Vagina (tissue), 2 donors: ENCODE measurements around the gene FOXO3. TPM values are rescaled to one million over a fixed set of nuclear protein-coding genes. Genes with fewer than 3 reads are reported as not detected.

Experiments used
- DNase-seq, 2 donors: peaks; one replicate each; pipeline ENCODE4 v3.0.0-alpha.2; 2017; ENCODE audit errors: extremely low spot score in 2 of 2
- H3K27ac ChIP-seq: fragments of 200-600 bp; sonication (generic); one replicate; pipeline ENCODE4 v1.5.1; 2019
- H3K27me3 ChIP-seq: fragments of 200-600 bp; sonication (generic); one replicate; pipeline ENCODE4 v1.5.1; 2019
- H3K36me3 ChIP-seq, 2 donors: fragments of 200-600 bp; sonication (generic); one replicate each; pipeline ENCODE4 v1.5.1; 2017 to 2019
- H3K4me1 ChIP-seq: fragments of 200-600 bp; sonication (generic); one replicate; pipeline ENCODE4 v1.5.1; 2019
- H3K4me3 ChIP-seq, 2 donors: fragments of 200-600 bp; sonication (generic); 1 replicate in 1 of 2; 2 replicates in 1 of 2; pipeline ENCODE4 v1.5.1; 2016 to 2019
- H3K9me3 ChIP-seq: fragments of 200-600 bp; sonication (generic); one replicate; pipeline ENCODE4 v1.5.1; 2019
- CTCF ChIP-seq, 3 experiments: fragments of 450-650 bp in 2 of 3; fragments of 200-600 bp in 1 of 3; sonication (generic) in 1 of 3; IDR thresholded peaks; one replicate each; pipeline ENCODE4 v1.5.1; 2017 to 2019; ENCODE audit warnings: antibody characterized with exemption in 3 of 3, mild to moderate bottlenecking in 2 of 3, moderate library complexity in 2 of 3
- POLR2A ChIP-seq, 2 donors: fragments of 450-650 bp; IDR thresholded peaks; one replicate each; pipeline ENCODE4 v1.6.1; 2017; ENCODE audit warnings: antibody characterized with exemption in 2 of 2, mild to moderate bottlenecking in 2 of 2, moderate library complexity in 2 of 2
- POLR2AphosphoS5 ChIP-seq, 2 donors: sonication (generic); formaldehyde crosslinking; IDR thresholded peaks; one replicate each; pipeline ENCODE4 v1.9.0; 2017; ENCODE audit warnings: antibody characterized with exemption in 2 of 2, mild to moderate bottlenecking in 2 of 2, low read depth in 1 of 2; ENCODE audit not compliant: insufficient read depth in 1 of 2
- intact Hi-C: fragments of 100-400 bp; cut with DNase I; formaldehyde crosslinking; loops from one replicate; pipeline ENCODE4 v1.15.1; 2023
- total RNA-seq: library from RNA; depleted of rRNA; stranded (reverse); fragments of >200 nt; gene quantifications from one replicate; pipeline ENCODE4 v1.2.3, GENCODE V29; 2016

Gene FOXO3
- total RNA-seq, 1 donor from 2014 or later, result 110 TPM

GRCh38 chr6:108568101-108568500 lies 7.4 kb downstream of the FOXO3 start:
- DNase-seq, result no peak
- TF ChIP-seq POLR2AphosphoS5 (IDR thresholded peaks at IDR 0.05; ENCODE audit: insufficient read depth in 1 of 2, low read depth in 1 of 2), result no peak
- peaks cover 0 to 42% of the 10 kb centered on the region in 2 donors for H3K36me3 ChIP-seq
- intact Hi-C loops, result no loop called here
- H3K27ac ChIP-seq, result no peak overlapping the region
- no peaks in the 10 kb centered on the region for H3K9me3 ChIP-seq
- H3K27me3 ChIP-seq, result no peaks in the 10 kb centered on the region
- peaks cover 96% of the 10 kb centered on the region for H3K4me1 ChIP-seq
- no peak overlapping the region for H3K4me3 ChIP-seq

- intact Hi-C loops, result no loop called here
- Histone ChIP-seq H3K27ac (no peak overlapping the region), H3K4me1 (peaks cover 96% of the 10 kb centered on the region)
Observed at GRCh38 chr6:108568551-108569305, 8.0 kb downstream of the FOXO3 start.

GRCh38 chr6:108570517-108570916 lies 9.8 kb downstream of the FOXO3 start:
- Histone ChIP-seq H3K27ac (no peak overlapping the region), H3K4me1 (peaks cover 96% of the 10 kb centered on the region), H3K4me3 (no peak overlapping the region), H3K27me3 (no peaks in the 10 kb centered on the region), H3K36me3 (peaks cover 0 to 42% of the 10 kb centered on the region in 2 donors), H3K9me3 (no peaks in the 10 kb centered on the region)
- DNase-seq, result no peak
- intact Hi-C loops, result no loop called here
- TF ChIP-seq POLR2AphosphoS5 (IDR thresholded peaks at IDR 0.05; ENCODE audit: insufficient read depth in 1 of 2, low read depth in 1 of 2), result no peak
- no peak for TF ChIP-seq CTCF (IDR thresholded peaks at IDR 0.05)
- no peak for TF ChIP-seq POLR2A (IDR thresholded peaks at IDR 0.05)

More at GRCh38 chr6:108568551-108569305, 8.0 kb downstream of the FOXO3 start:
- Histone ChIP-seq H3K27me3 (no peaks in the 10 kb centered on the region), H3K9me3 (no peaks in the 10 kb centered on the region), H3K36me3 (peaks cover 0 to 42% of the 10 kb centered on the region in 2 donors), H3K4me3 (no peak overlapping the region)
- DNase-seq, result no peak
- TF ChIP-seq POLR2A (IDR thresholded peaks at IDR 0.05), result no peak
- no peak for TF ChIP-seq CTCF (IDR thresholded peaks at IDR 0.05)
- TF ChIP-seq POLR2AphosphoS5 (IDR thresholded peaks at IDR 0.05; ENCODE audit: insufficient read depth in 1 of 2, low read depth in 1 of 2), result no peak

GRCh38 chr6:108574457-108575141 lies 13.9 kb downstream of the FOXO3 start:
- no peaks in the 10 kb centered on the region for H3K9me3 ChIP-seq
- peak in 1 of 2 donors; percentile 44 for DNase-seq
- H3K27ac ChIP-seq, result peak overlapping the region; percentile 78
- no peaks in the 10 kb centered on the region for H3K27me3 ChIP-seq
- intact Hi-C loops, result no loop called here
- H3K36me3 ChIP-seq, result peaks cover 0 to 30% of the 10 kb centered on the region in 2 donors
- H3K4me1 ChIP-seq, result peaks cover 96% of the 10 kb centered on the region
- no peak overlapping the region for H3K4me3 ChIP-seq
- TF ChIP-seq POLR2AphosphoS5 (IDR thresholded peaks at IDR 0.05; ENCODE audit: insufficient read depth in 1 of 2, low read depth in 1 of 2) (no peak), CTCF (IDR thresholded peaks at IDR 0.05) (no peak), POLR2A (IDR thresholded peaks at IDR 0.05) (no peak)

GRCh38 chr6:108575905-108576494 lies 15.3 kb downstream of the FOXO3 start:
- Histone ChIP-seq H3K36me3 (peaks cover 0 to 16% of the 10 kb centered on the region in 2 donors), H3K4me1 (peaks cover 97% of the 10 kb centered on the region), H3K27ac (peak overlapping the region; percentile 78), H3K4me3 (no peak overlapping the region), H3K27me3 (no peaks in the 10 kb centered on the region), H3K9me3 (no peaks in the 10 kb centered on the region)
- intact Hi-C loops, result no loop called here
- TF ChIP-seq POLR2AphosphoS5 (IDR thresholded peaks at IDR 0.05; ENCODE audit: insufficient read depth in 1 of 2, low read depth in 1 of 2) (no peak), POLR2A (IDR thresholded peaks at IDR 0.05) (no peak), CTCF (IDR thresholded peaks at IDR 0.05) (no peak)
- peak in 1 of 2 donors; percentile 3 for DNase-seq
